ENCODE measurements around the gene NUP62. TPM values are rescaled to one million over a fixed set of nuclear protein-coding genes. Genes with fewer than 3 reads are reported as not detected.
"Not testable (repeated sequence)": the region's sequence is repeated elsewhere in the genome, so short reads cannot be mapped to it uniquely, and the experiment has no call there.

Gene NUP62
- total and polyA plus RNA-seq, 2 experiments from 2014 or later: 35.1 to 38.5 TPM

DNA sequence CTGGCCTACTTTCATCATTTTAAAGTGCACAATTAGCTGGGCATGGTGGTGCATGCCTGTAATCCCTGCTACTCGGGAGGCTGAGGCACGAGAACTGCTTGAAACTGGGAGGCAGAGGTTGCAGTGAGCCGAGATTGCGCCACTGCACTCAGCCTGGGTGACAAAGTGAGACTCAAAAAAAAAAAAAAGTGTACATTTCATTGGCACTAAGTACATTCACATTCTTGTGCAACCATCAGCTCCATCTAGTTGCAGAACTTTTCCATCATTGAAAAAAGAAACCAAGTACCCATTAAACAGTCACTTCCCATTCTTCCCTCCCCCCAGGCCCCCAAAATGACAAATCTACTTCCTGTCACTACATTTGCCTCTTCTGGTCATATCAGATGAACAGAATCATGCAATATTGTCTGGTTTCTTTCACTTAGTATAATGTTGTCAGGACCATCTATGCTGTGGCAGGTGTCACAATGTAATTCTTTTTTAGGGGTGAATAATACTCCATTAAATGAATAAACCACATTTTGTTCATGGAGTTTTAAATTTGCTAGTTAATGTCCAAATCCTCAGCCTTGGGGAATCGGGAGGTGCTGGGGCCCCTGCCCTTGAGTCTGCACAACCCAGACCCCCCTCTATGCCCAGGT is 39.1 kb upstream of the NUP62 start:
- H3K9ac ChIP-seq: no peak overlapping the region
- H3F3A ChIP-seq (ENCODE audit: insufficient read depth): no peaks in the 10 kb centered on the region
- H3K9me3 ChIP-seq (ENCODE audit: low read depth): no peaks in the 10 kb centered on the region
- no peak overlapping the region for H3K4me2 ChIP-seq (ENCODE audit: unreplicated experiment)
- H3K27ac ChIP-seq: no peak overlapping the region
- in situ Hi-C loops (cut with MboI): no loop called here
- 39 to 44% methylated on average over 5 of the region's 5 CpGs for WGBS, 2 experiments (ENCODE audit: low coverage in 1 of 2, low lambda C conversion rate in 2 of 2, missing lambda C conversion rate in 2 of 2)
- no peaks in the 10 kb centered on the region for H3K27me3 ChIP-seq (replicated peaks; ENCODE audit: insufficient read depth)
- H3K4me3 ChIP-seq: no peak overlapping the region
- peak; percentile 9 for DNase-seq
- H3K36me3 ChIP-seq (ENCODE audit: low read depth): no peaks in the 10 kb centered on the region
- no peaks in the 10 kb centered on the region for H3K9me2 ChIP-seq (ENCODE audit: insufficient read depth)
- TF ChIP-seq EZH2phosphoT487 (IDR thresholded peaks at IDR 0.05; ENCODE audit: insufficient read depth, low read depth) (no peak), EZH2 (IDR thresholded peaks at IDR 0.05; ENCODE audit: insufficient read depth, poor library complexity, severe bottlenecking) (no peak)
- H3K79me2 ChIP-seq (ENCODE audit: insufficient read depth): no peaks in the 10 kb centered on the region
- H3K4me1 ChIP-seq (ENCODE audit: insufficient read depth): no peaks in the 10 kb centered on the region
- H4K20me1 ChIP-seq (ENCODE audit: insufficient read depth): no peaks in the 10 kb centered on the region
- H2AFZ ChIP-seq: no peak overlapping the region

DNA sequence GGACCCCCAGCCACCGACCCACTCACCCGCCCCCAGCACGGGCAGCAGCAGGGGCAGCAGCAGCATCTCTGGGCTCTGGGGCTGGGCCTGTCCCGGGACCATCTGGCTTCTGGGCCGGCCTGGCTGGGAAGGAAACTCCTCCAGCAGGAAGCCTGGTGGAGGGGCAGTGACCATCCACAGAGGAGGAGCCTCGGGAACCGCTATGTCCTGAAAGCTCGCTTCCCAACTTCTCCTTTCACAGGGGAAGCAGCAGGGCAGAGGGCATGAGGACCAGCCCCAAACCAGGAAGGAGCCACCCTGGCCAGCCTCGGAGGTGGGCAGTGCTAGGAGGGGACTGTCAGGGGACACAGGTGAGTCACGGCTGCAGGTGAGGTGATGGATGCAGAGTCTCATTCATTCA is 31.7 kb upstream of the NUP62 start, which contains the start of gene SIGLEC11:
SIGLEC11 (minus strand) TSS at position 193 of the 400 bp plus-strand sequence; CDS start at position 102, 91 bp downstream.
- H3K27me3 ChIP-seq (replicated peaks; ENCODE audit: insufficient read depth); in situ Hi-C loops (cut with MboI); H3K4me3 ChIP-seq; DNase-seq; H4K20me1 ChIP-seq (ENCODE audit: insufficient read depth); H3K27ac ChIP-seq; H3K9me2 ChIP-seq (ENCODE audit: insufficient read depth); H3K9me3 ChIP-seq (ENCODE audit: low read depth); H2AFZ ChIP-seq; H3K79me2 ChIP-seq (ENCODE audit: insufficient read depth); H3K4me1 ChIP-seq (ENCODE audit: insufficient read depth); H3F3A ChIP-seq (ENCODE audit: insufficient read depth); H3K36me3 ChIP-seq (ENCODE audit: low read depth); H3K9ac ChIP-seq; H3K4me2 ChIP-seq (ENCODE audit: unreplicated experiment): not testable (repeated sequence)
- WGBS, 2 experiments (ENCODE audit: low coverage in 1 of 2, low lambda C conversion rate in 2 of 2, missing lambda C conversion rate in 2 of 2): 29 to 54% methylated on average over 5 of the region's 10 CpGs

GRCh38 chr19:49959892-49960291 is 30.6 kb upstream of the NUP62 start:
- H3K4me1 ChIP-seq (ENCODE audit: insufficient read depth); H3K4me3 ChIP-seq; H3K9me2 ChIP-seq (ENCODE audit: insufficient read depth); DNase-seq; H3K27me3 ChIP-seq (replicated peaks; ENCODE audit: insufficient read depth); H4K20me1 ChIP-seq (ENCODE audit: insufficient read depth); H3K27ac ChIP-seq; H3K79me2 ChIP-seq (ENCODE audit: insufficient read depth); H2AFZ ChIP-seq; H3K4me2 ChIP-seq (ENCODE audit: unreplicated experiment); H3K36me3 ChIP-seq (ENCODE audit: low read depth); H3K9me3 ChIP-seq (ENCODE audit: low read depth); H3F3A ChIP-seq (ENCODE audit: insufficient read depth); in situ Hi-C loops (cut with MboI); H3K9ac ChIP-seq: not testable (repeated sequence)
- WGBS, 2 experiments (ENCODE audit: low coverage in 1 of 2, low lambda C conversion rate in 2 of 2, missing lambda C conversion rate in 2 of 2): 29% methylated on average over 5 of the region's 12 CpGs; no CpG with 5 or more reads in 1 of the 2 experiments

DNA sequence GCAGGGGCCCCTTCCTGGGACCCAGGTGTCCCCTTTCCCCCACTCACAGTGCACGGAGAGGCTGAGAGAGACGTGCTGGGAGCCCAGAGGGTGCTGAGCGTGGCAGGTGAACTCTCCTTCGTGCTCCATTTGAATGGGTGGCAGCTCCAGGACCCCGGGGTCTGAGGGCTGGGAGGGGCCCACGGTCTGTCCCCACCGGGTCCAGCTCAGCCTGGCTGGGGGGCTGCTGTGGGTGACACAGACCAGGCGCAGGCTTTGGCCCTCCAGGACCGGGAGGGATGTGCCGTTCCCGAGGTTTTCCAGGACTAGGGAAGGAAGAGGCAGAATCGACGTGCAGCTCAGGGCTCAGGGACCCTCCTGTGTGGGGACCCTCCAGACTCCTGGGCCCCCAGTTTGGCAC is 29.3 kb upstream of the NUP62 start:
- H3K4me3 ChIP-seq; H3F3A ChIP-seq (ENCODE audit: insufficient read depth); H3K79me2 ChIP-seq (ENCODE audit: insufficient read depth); H3K27ac ChIP-seq; H3K4me1 ChIP-seq (ENCODE audit: insufficient read depth); H2AFZ ChIP-seq; H3K9ac ChIP-seq; H3K36me3 ChIP-seq (ENCODE audit: low read depth); in situ Hi-C loops (cut with MboI); H3K27me3 ChIP-seq (replicated peaks; ENCODE audit: insufficient read depth); H3K9me3 ChIP-seq (ENCODE audit: low read depth); DNase-seq; H4K20me1 ChIP-seq (ENCODE audit: insufficient read depth); H3K4me2 ChIP-seq (ENCODE audit: unreplicated experiment); H3K9me2 ChIP-seq (ENCODE audit: insufficient read depth): not testable (repeated sequence)
- WGBS, 2 experiments (ENCODE audit: low coverage in 1 of 2, low lambda C conversion rate in 2 of 2, missing lambda C conversion rate in 2 of 2): 24 to 28% methylated on average over 10 to 13 of the region's 13 CpGs

DNA sequence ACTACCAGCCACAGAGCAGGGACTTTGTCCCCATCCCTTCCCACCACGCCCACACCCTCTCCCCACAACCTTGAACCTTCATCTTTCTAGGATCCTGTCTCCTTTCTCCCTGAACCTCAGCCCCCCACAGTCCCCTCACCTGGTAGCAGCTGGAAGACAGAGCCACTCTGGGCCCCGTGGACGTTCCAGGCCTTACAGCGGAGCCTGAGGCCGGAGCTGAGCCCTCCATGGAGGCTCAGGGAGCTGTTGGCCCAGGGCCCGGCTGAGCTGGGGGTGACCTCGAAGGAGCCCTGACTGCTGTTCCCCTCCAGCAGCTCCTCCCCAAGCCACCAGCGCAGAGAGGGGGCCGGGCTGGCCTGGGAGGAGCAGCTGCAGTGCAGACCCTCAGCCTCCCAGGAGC is 28.8 kb upstream of the NUP62 start:
- H2AFZ ChIP-seq; H3F3A ChIP-seq (ENCODE audit: insufficient read depth); H3K9me2 ChIP-seq (ENCODE audit: insufficient read depth); H3K4me1 ChIP-seq (ENCODE audit: insufficient read depth); H3K36me3 ChIP-seq (ENCODE audit: low read depth); in situ Hi-C loops (cut with MboI); H3K4me3 ChIP-seq; H3K79me2 ChIP-seq (ENCODE audit: insufficient read depth); H4K20me1 ChIP-seq (ENCODE audit: insufficient read depth); H3K27me3 ChIP-seq (replicated peaks; ENCODE audit: insufficient read depth); H3K4me2 ChIP-seq (ENCODE audit: unreplicated experiment); DNase-seq; H3K9me3 ChIP-seq (ENCODE audit: low read depth); H3K9ac ChIP-seq; H3K27ac ChIP-seq: not testable (repeated sequence)
- 15 to 18% methylated on average over 6 to 9 of the region's 9 CpGs for WGBS, 2 experiments (ENCODE audit: low coverage in 1 of 2, low lambda C conversion rate in 2 of 2, missing lambda C conversion rate in 2 of 2)

All from GM23248 (cell line).